GM12865 (cell line): ENCODE measurements around the gene ZNF618.

Source experiments
- DNase-seq: peaks from one replicate; pipeline ENCODE4 v3.0.0; 2010; ENCODE audit warnings: low read depth
- H3K4me3 ChIP-seq: 2 replicates; pipeline ENCODE4 v1.5.1; 2011; ENCODE audit warnings: mild to moderate bottlenecking, low read depth, low read length, control low read depth
- CTCF ChIP-seq: IDR thresholded peaks from 2 replicates; pipeline ENCODE4 v1.5.1; 2011; ENCODE audit warnings: low read length, control low read depth, low read depth, inconsistent platforms; ENCODE audit not compliant: insufficient read depth; ENCODE audit errors: missing control alignments

Gene ZNF618

GRCh38 chr9:113990975-113991471 is 114.9 kb downstream of the ZNF618 start:
- TF ChIP-seq CTCF: no peak
- no peak for DNase-seq

DNA sequence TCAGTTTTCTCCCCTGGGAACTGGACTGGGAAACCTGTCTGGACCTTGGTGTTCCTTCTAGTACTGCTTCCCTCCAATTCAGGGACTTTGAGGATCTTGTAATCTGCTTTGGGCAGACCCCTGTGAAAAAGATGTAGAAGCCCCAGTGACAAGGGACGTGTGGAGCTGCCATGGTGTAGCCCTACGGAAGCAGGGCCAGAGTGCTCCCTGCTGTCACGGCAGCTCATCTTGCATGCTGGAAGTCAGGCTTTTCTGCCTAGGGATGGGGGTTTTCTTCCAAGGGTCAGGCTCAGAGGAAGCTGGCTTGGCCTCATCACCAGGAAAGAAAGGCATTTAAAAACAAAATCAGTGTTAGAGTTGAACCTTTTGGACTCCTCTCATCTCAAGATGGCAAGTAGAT is 115.6 kb downstream of the ZNF618 start:
- H3K4me3 ChIP-seq: no peak overlapping the region
- no peak for DNase-seq
- no peak for TF ChIP-seq CTCF

More at GRCh38 chr9:113990975-113991471, 114.9 kb downstream of the ZNF618 start:
- H3K4me3 ChIP-seq: no peak overlapping the region

DNA sequence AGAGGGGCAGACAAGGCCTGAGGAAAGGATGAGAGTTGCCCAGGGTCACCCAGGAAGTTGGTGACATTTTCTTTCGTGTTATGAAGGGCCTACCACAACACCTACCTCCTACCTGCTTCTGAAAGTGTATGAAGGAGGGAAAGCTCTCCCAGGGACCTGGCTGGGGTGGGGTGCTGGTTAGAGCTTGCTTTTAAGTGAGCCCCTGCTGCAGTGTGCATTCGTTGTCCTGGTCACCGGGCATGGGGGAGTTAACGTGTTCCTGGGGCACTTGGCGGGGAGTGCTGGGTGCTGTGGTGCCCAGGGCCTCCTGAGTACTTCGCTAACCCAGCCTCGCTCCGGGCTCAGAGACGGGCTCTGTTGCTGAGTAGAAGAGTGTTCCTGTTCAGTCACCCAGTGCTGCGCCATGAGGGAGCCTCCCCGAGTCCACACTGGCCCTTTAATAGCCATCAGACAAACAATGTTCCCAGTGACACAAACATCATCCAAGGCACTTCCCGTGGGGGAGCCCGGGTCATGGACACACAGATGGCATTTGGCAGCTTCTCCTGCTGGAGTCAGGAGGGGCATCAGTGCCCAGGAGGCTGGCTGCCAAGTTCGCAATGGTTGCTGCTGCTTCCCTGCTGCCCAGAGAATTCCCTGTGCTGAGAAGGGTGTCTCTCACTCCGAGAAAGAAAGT is 116.3 kb downstream of the ZNF618 start:
- no peak for DNase-seq
- H3K4me3 ChIP-seq: no peak overlapping the region
- no peak for TF ChIP-seq CTCF

DNA sequence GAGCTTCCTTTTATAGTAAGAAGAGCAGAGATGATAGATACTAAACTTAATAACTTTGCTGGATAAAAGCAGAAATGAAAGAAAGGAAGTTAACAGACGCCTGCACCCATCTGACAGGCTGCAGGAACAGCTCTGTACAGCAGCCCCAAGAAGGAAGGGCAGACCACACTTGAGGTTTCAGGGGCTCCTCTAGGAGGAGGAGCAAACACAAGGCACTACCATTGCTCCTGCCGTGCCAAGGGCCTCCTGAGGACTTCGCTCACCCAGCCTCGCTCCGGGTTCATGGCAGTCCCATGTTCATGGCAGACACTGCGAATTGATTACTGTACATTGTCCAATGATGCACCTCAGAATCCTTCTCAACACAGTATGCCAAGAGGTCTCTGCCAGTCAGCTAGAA is 116.9 kb downstream of the ZNF618 start:
- H3K4me3 ChIP-seq: no peak overlapping the region
- no peak for DNase-seq
- TF ChIP-seq CTCF: no peak

DNA sequence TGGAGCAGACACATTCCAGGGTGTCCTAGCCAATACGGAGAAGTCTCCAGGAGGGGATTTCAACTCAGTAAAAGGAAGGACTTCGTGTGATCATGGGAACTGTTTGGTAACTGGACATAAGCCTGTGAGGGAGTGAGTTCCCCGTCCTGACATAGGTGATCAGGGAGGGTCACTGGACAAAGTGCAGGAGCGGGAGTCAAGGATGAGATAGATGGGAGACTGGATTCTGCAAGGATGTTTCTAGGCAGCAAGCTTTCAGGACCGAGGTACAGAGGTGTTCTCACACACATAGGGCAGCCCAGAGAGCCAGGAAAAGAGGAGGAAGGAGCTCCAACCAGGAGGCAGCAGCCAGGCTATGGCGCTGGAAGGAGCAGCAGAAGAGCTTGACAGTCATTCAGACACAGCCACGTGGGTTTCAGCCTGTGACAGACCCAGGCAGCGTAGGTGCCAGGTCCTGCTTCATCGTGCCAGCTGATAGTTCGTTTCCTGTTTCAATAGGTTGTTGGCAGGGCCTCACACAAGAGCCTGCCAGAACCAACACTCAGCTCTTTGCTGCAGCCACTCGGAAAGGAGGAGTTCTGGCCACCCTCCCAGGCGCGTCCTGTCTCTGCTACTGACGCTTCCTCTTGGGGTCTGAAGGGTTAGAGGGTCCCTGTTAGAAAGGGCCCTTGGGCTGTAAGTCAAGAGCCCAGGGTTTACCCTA is 117.9 kb downstream of the ZNF618 start:
- H3K4me3 ChIP-seq: no peak overlapping the region
- DNase-seq: no peak
- TF ChIP-seq CTCF: no peak

- H3K4me3 ChIP-seq: no peak overlapping the region
- no peak for DNase-seq
- no peak for TF ChIP-seq CTCF
These were observed 119.3 kb downstream of the ZNF618 start for GRCh38 chr9:113995401-113995800.
